ENCODE data around the gene C2orf72. TPM values are rescaled to one million over a fixed set of nuclear protein-coding genes. Genes with fewer than 3 reads are reported as not detected.

Gene C2orf72
- total RNA-seq, 1 donor from 2014 or later = 0.84 TPM

- H3K4me3 ChIP-seq (ENCODE audit: insufficient read depth, low read depth, low read length) = no peak overlapping the region
- Mint-ChIP-seq H3K4me3 (ENCODE audit: unreplicated experiment) (no peak overlapping the region), H3K36me3 (ENCODE audit: low read depth, unreplicated experiment) (no peaks in the 10 kb centered on the region), H3K27me3 (ENCODE audit: low read depth, unreplicated experiment) (peaks cover 33% of the 10 kb centered on the region), H3K9me3 (ENCODE audit: unreplicated experiment) (peaks cover 4% of the 10 kb centered on the region), H3K4me1 (ENCODE audit: low read depth, unreplicated experiment) (no peaks in the 10 kb centered on the region), H3K27ac (ENCODE audit: unreplicated experiment) (no peak overlapping the region)
- TF ChIP-seq, protein P1, sequence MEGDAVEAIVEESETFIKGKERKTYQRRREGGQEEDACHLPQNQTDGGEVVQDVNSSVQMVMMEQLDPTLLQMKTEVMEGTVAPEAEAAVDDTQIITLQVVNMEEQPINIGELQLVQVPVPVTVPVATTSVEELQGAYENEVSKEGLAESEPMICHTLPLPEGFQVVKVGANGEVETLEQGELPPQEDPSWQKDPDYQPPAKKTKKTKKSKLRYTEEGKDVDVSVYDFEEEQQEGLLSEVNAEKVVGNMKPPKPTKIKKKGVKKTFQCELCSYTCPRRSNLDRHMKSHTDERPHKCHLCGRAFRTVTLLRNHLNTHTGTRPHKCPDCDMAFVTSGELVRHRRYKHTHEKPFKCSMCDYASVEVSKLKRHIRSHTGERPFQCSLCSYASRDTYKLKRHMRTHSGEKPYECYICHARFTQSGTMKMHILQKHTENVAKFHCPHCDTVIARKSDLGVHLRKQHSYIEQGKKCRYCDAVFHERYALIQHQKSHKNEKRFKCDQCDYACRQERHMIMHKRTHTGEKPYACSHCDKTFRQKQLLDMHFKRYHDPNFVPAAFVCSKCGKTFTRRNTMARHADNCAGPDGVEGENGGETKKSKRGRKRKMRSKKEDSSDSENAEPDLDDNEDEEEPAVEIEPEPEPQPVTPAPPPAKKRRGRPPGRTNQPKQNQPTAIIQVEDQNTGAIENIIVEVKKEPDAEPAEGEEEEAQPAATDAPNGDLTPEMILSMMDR (IDR thresholded peaks at IDR 0.05; ENCODE audit: insufficient read depth, low read depth, low read length) = no peak
- TF ChIP-seq EZH2 (IDR thresholded peaks at IDR 0.05; ENCODE audit: insufficient read depth, low read length) = no peak
- no peak overlapping the region for H3K4me2 ChIP-seq (ENCODE audit: low read length)
- no peaks in the 10 kb centered on the region for H3K79me2 ChIP-seq (ENCODE audit: insufficient read depth, low read length)
- H3K27me3 ChIP-seq (ENCODE audit: insufficient read depth, low read length) = peaks cover 36% of the 10 kb centered on the region
- no peaks in the 10 kb centered on the region for H3K36me3 ChIP-seq (ENCODE audit: insufficient read depth, low read length)
- H4K20me1 ChIP-seq (ENCODE audit: insufficient read depth, low read length) = no peaks in the 10 kb centered on the region
- H3K27ac ChIP-seq (ENCODE audit: low read depth, low read length) = no peak overlapping the region
- no peak overlapping the region for H3K9ac ChIP-seq (ENCODE audit: low read length)
- no peak overlapping the region for H2AFZ ChIP-seq (ENCODE audit: low read depth, low read length)
- DNase-seq (ENCODE audit: low read depth) (no peak), FAIRE-seq (no peak)
- H3K4me1 ChIP-seq (ENCODE audit: insufficient read depth, low read length) = no peaks in the 10 kb centered on the region
- no peaks in the 10 kb centered on the region for H3K9me3 ChIP-seq (ENCODE audit: insufficient read depth, low read depth, low read length)
Observed at GRCh38 chr2:231043796-231044195, 6.5 kb downstream of the C2orf72 start.

DNA sequence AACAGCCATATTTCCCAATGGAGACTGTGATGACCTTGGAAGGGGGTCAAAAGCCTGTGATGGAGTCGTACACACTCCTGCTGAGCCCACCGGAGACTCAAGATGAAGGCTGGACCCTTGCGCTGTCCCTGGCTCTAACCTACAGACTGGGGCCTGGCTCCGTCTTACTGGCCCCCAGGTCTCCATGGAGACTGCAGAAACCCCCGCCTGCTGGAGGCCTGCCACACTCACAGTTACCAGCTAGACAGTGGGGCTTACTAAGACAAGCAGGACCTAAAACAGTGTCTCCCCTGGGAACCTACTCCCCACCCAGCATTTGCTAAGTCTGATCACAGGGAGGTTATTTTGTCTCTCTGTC is 9.6 kb downstream of the C2orf72 start:
- Histone ChIP-seq H3K9ac (ENCODE audit: low read length) (no peak overlapping the region), H3K79me2 (ENCODE audit: insufficient read depth, low read length) (no peaks in the 10 kb centered on the region), H3K27ac (ENCODE audit: low read depth, low read length) (no peak overlapping the region), H4K20me1 (ENCODE audit: insufficient read depth, low read length) (no peaks in the 10 kb centered on the region), H3K4me2 (ENCODE audit: low read length) (no peak overlapping the region), H3K36me3 (ENCODE audit: insufficient read depth, low read length) (no peaks in the 10 kb centered on the region), H3K4me1 (ENCODE audit: insufficient read depth, low read length) (no peaks in the 10 kb centered on the region), H3K27me3 (ENCODE audit: insufficient read depth, low read length) (peaks cover 27% of the 10 kb centered on the region), H3K9me3 (ENCODE audit: insufficient read depth, low read depth, low read length) (no peaks in the 10 kb centered on the region), H3K4me3 (ENCODE audit: insufficient read depth, low read depth, low read length) (no peak overlapping the region), H2AFZ (ENCODE audit: low read depth, low read length) (no peak overlapping the region)
- H3K9me3 Mint-ChIP-seq (ENCODE audit: unreplicated experiment) = no peaks in the 10 kb centered on the region
- H3K27me3 Mint-ChIP-seq (ENCODE audit: low read depth, unreplicated experiment) = peaks cover 23% of the 10 kb centered on the region
- no peak overlapping the region for H3K4me3 Mint-ChIP-seq (ENCODE audit: unreplicated experiment)
- no peaks in the 10 kb centered on the region for H3K36me3 Mint-ChIP-seq (ENCODE audit: low read depth, unreplicated experiment)
- no peaks in the 10 kb centered on the region for H3K4me1 Mint-ChIP-seq (ENCODE audit: low read depth, unreplicated experiment)
- no peak for DNase-seq (ENCODE audit: low read depth)
- no peak overlapping the region for H3K27ac Mint-ChIP-seq (ENCODE audit: unreplicated experiment)
- TF ChIP-seq, protein P1 (IDR thresholded peaks at IDR 0.05; ENCODE audit: insufficient read depth, low read depth, low read length) = no peak
- TF ChIP-seq EZH2 (IDR thresholded peaks at IDR 0.05; ENCODE audit: insufficient read depth, low read length) = no peak
- no peak for FAIRE-seq

DNA sequence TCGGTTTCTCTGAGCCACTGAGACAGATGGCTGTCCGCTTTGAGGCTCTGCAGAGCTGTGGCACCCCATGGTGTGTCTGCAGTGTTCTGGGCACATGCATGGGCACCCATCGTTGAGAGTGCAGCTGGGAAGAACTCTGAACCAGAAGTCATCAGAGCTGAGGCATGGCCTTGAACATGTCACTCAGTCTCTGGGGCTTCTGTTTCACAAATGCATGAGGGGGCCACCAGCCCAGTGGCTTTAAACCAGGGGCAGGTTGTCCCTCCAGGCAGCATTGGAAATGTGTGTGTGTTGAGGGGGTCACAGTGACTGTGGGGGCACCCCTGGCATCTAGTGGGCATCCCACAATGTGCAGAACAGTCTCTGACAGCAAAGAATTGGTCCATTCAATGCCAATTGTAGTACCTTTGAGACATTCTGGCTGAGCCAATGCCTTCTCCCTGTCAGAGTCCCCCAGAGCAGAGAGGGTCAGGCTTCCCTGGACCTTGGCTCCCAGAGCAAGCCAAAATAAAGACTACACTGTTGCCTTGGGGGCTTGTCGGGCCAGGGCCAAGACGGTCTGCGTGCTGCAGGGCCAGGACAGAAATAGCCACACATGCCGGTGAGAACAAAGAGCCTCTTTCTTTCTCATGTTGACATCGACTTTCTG is 10.1 kb downstream of the C2orf72 start:
- Histone ChIP-seq H3K4me2 (ENCODE audit: low read length) (no peak overlapping the region), H3K27me3 (ENCODE audit: insufficient read depth, low read length) (peaks cover 27% of the 10 kb centered on the region), H2AFZ (ENCODE audit: low read depth, low read length) (no peak overlapping the region), H3K36me3 (ENCODE audit: insufficient read depth, low read length) (no peaks in the 10 kb centered on the region), H4K20me1 (ENCODE audit: insufficient read depth, low read length) (no peaks in the 10 kb centered on the region), H3K4me3 (ENCODE audit: insufficient read depth, low read depth, low read length) (no peak overlapping the region), H3K4me1 (ENCODE audit: insufficient read depth, low read length) (peaks cover 2% of the 10 kb centered on the region), H3K79me2 (ENCODE audit: insufficient read depth, low read length) (no peaks in the 10 kb centered on the region), H3K9me3 (ENCODE audit: insufficient read depth, low read depth, low read length) (no peaks in the 10 kb centered on the region), H3K9ac (ENCODE audit: low read length) (no peak overlapping the region), H3K27ac (ENCODE audit: low read depth, low read length) (no peak overlapping the region)
- TF ChIP-seq EZH2 (IDR thresholded peaks at IDR 0.05; ENCODE audit: insufficient read depth, low read length) = no peak
- TF ChIP-seq, protein P1 (IDR thresholded peaks at IDR 0.05; ENCODE audit: insufficient read depth, low read depth, low read length) = no peak
- no peak overlapping the region for H3K27ac Mint-ChIP-seq (ENCODE audit: unreplicated experiment)
- H3K9me3 Mint-ChIP-seq (ENCODE audit: unreplicated experiment) = no peaks in the 10 kb centered on the region
- peaks cover 24% of the 10 kb centered on the region for H3K27me3 Mint-ChIP-seq (ENCODE audit: low read depth, unreplicated experiment)
- no peaks in the 10 kb centered on the region for H3K4me1 Mint-ChIP-seq (ENCODE audit: low read depth, unreplicated experiment)
- H3K4me3 Mint-ChIP-seq (ENCODE audit: unreplicated experiment) = no peak overlapping the region
- no peak for FAIRE-seq
- no peak for DNase-seq (ENCODE audit: low read depth)
- H3K36me3 Mint-ChIP-seq (ENCODE audit: low read depth, unreplicated experiment) = no peaks in the 10 kb centered on the region

Data from astrocyte (in vitro differentiated cells and primary cell).